Astrocyte of the spinal cord (primary cell): ENCODE data around the gene TMED6.

Source experiments
- DNase-seq: peaks from one replicate; pipeline ENCODE4 v3.0.0; 2011; ENCODE audit warnings: low read depth, low spot score
- H3K4me3 ChIP-seq: 2 replicates; pipeline ENCODE4 v1.5.1; 2011; ENCODE audit warnings: low read depth, mild to moderate bottlenecking, low read length, moderate library complexity
- CTCF ChIP-seq: IDR thresholded peaks from 2 replicates; pipeline ENCODE4 v1.5.1; 2012; ENCODE audit warnings: low read depth, mild to moderate bottlenecking, low read length, inconsistent platforms
- in situ Hi-C: cut with HindIII; loops from 2 replicates; pipeline ENCODE4 v1.10.0; 2017; ENCODE audit warnings: low sequenced_read_pairs

Gene TMED6

GRCh38 chr16:69310653-69311532 is 40.7 kb downstream of the TMED6 start, which contains the start of gene VPS4A:
Gene VPS4A, plus strand, starts transcription at chr16:69311350. Its CDS starts 162 bp downstream, at chr16:69311512.
- TF ChIP-seq CTCF, result peak; percentile 89
- peak; percentile 97 for DNase-seq
- in situ Hi-C loops, result no loop called here
- H3K4me3 ChIP-seq, result peak within 1 kb of the TSS; percentile 84

GRCh38 chr16:69309316-69309715 is 42.3 kb downstream of the TMED6 start:
- DNase-seq, result no peak
- in situ Hi-C loops, result no loop called here
- H3K4me3 ChIP-seq, result no peak overlapping the region

GRCh38 chr16:69307856-69308255 is 43.7 kb downstream of the TMED6 start:
- no peak overlapping the region for H3K4me3 ChIP-seq
- TF ChIP-seq CTCF, result no peak
- in situ Hi-C loops, result no loop called here
- no peak for DNase-seq

More at GRCh38 chr16:69309316-69309715, 42.3 kb downstream of the TMED6 start:
- no peak for TF ChIP-seq CTCF

- H3K4me3 ChIP-seq, result no peak overlapping the region
- no peak for TF ChIP-seq CTCF
- in situ Hi-C loops, result no loop called here
- no peak for DNase-seq
Observed at GRCh38 chr16:69307091-69307490, 44.5 kb downstream of the TMED6 start.

- no peak for DNase-seq
- TF ChIP-seq CTCF, result no peak
- H3K4me3 ChIP-seq, result no peak overlapping the region
- in situ Hi-C loops, result no loop called here
Observed at GRCh38 chr16:69306031-69306430, 45.6 kb downstream of the TMED6 start.

- no peak for TF ChIP-seq CTCF
- in situ Hi-C loops, result no loop called here
- no peak overlapping the region for H3K4me3 ChIP-seq
- DNase-seq, result no peak
Observed at GRCh38 chr16:69302301-69302700, 49.3 kb downstream of the TMED6 start.
